Spleen (tissue), 11 donors: ENCODE results near the gene KIF6. TPM values are rescaled to one million over a fixed set of nuclear protein-coding genes. Genes with fewer than 3 reads are reported as not detected.

ENCODE experiments used
- DNase-seq: peaks from one replicate; pipeline ENCODE4 v3.0.0-alpha.2; 2020
- H3K27ac ChIP-seq, 8 donors: fragments of 200-600 bp; sonication (generic) in 7 of 8; 1 replicate in 4 of 8; 2 replicates in 4 of 8; pipeline versions ENCODE4 v1.5.0 to v1.8.0; 2016 to 2021; ENCODE audit warnings: inconsistent platforms in 4 of 8, mild to moderate bottlenecking in 4 of 8, moderate library complexity in 1 of 8
- H3K27me3 ChIP-seq, 7 donors: fragments of 200-600 bp; sonication (generic) in 6 of 7; replicated peaks in 1 of 7; 1 replicate in 4 of 7; 2 replicates in 3 of 7; pipeline versions ENCODE4 v1.5.0 to v1.8.0; 2016 to 2021; ENCODE audit warnings: inconsistent platforms in 3 of 7, mild to moderate bottlenecking in 1 of 7
- H3K36me3 ChIP-seq, 6 donors: fragments of 200-600 bp; sonication (generic) in 5 of 6; 1 replicate in 4 of 6; 2 replicates in 2 of 6; pipeline versions ENCODE4 v1.5.0 to v1.8.0; 2016 to 2021; ENCODE audit warnings: inconsistent platforms in 2 of 6
- H3K4me1 ChIP-seq, 6 donors: fragments of 200-600 bp; sonication (generic) in 5 of 6; 1 replicate in 3 of 6; 2 replicates in 3 of 6; pipeline versions ENCODE4 v1.5.0 to v1.8.0; 2016 to 2021; ENCODE audit warnings: inconsistent platforms in 3 of 6
- H3K4me3 ChIP-seq, 8 donors: fragments of 200-600 bp; sonication (generic) in 7 of 8; 1 replicate in 4 of 8; 2 replicates in 4 of 8; pipeline versions ENCODE4 v1.5.0 to v1.8.0; 2016 to 2021; ENCODE audit warnings: inconsistent platforms in 4 of 8, mild to moderate bottlenecking in 4 of 8, moderate library complexity in 2 of 8
- H3K9me3 ChIP-seq, 8 donors: fragments of 200-600 bp; sonication (generic) in 7 of 8; 1 replicate in 4 of 8; 2 replicates in 4 of 8; pipeline versions ENCODE4 v1.5.0 to v1.8.0; 2016 to 2021; ENCODE audit warnings: inconsistent platforms in 4 of 8
- CTCF ChIP-seq, 11 experiments: fragments of 200-600 bp in 7 of 11; fragments of 450-650 bp in 4 of 11; sonication (generic) in 4 of 11; IDR thresholded peaks in 8 of 11; conservative IDR thresholded peaks in 3 of 11; 1 replicate in 7 of 11; 2 replicates in 4 of 11; pipeline versions ENCODE4 v1.4.0 to v1.8.0; 2016 to 2021; ENCODE audit warnings: antibody characterized with exemption in 11 of 11, inconsistent platforms in 4 of 11, mild to moderate bottlenecking in 1 of 11
- POLR2A ChIP-seq, 3 donors: fragments of 450-650 bp; IDR thresholded peaks; one replicate each; pipeline ENCODE4 v1.5.1; 2017; ENCODE audit warnings: antibody characterized with exemption in 3 of 3, mild to moderate bottlenecking in 1 of 3
- POLR2AphosphoS5 ChIP-seq, 3 donors: sonication (generic); formaldehyde crosslinking; IDR thresholded peaks; one replicate each; pipeline ENCODE4 v1.5.1; 2017; ENCODE audit warnings: antibody characterized with exemption in 3 of 3
- WGBS, 5 donors: extraction: QIAGEN DNeasy Blood & Tissue Kit in 3 of 5; methylation state at CpG; one replicate each; pipeline versions ENCODE4 v1.1.5 to v1.1.7; 2013 to 2018; 5-methylcytosine and 5-hydroxymethylcytosine counted together
- intact Hi-C: fragments of 100-400 bp; cut with DNase I; formaldehyde crosslinking; loops from one replicate; pipeline ENCODE4 v1.15.0; 2023; ENCODE audit warnings: low total_unique reads
- polyA plus RNA-seq, 3 donors: library from polyadenylated mRNA; stranded (reverse); fragments of 200-250 nt; gene quantifications; one replicate each; pipeline ENCODE4 v1.2.1, GENCODE V29; 2013
- total RNA-seq, 7 donors: library from RNA; depleted of rRNA in 3 of 7; stranded (reverse); fragments of >200 nt in 3 of 7; fragmentation: NEBNext Ultra II Directional in 4 of 7; extraction: Animal tissue kit (Norgen Biotek cat#: 25700) in 4 of 7; gene quantifications; one replicate each; pipeline versions ENCODE4 v1.1.0 to v1.2.1, GENCODE V29; 2016 to 2021
- donor health status: healthy with polysubstance abuse.
- donor health status: DM: no; HTN: no; CAD: no; lungs with moderate emphysema.
- donor health status: DM: no; HTN: no; CAD: no.
- donor health status: Bipolar disorder and iron deficiency.
- donor health status: healthy.
- donor health status: DM: no; HTN: no; CAD: no.
- donor health status: DM: yes; HTN: yes; CAD: no.

The KIF6 gene
- total and polyA plus RNA-seq, 10 donors, result 0.10 to 0.75 (median 0.24) TPM; not detected in 3

GRCh38 chr6:39577446-39578165 is 147.6 kb downstream of the KIF6 start:
- Histone ChIP-seq H3K27me3 (no peaks in the 10 kb centered on the region), H3K4me1 (no peaks in the 10 kb centered on the region), H3K4me3 (no peak overlapping the region), H3K36me3 (no peaks in the 10 kb centered on the region), H3K9me3 (peaks cover 0 to 8% (median 0%) of the 10 kb centered on the region in 8 donors), H3K27ac (no peak overlapping the region)
- 85 to 88% (median 87%) methylated on average over 6 of the region's 6 CpGs for WGBS, 5 donors
- intact Hi-C loops, result no loop called here
- TF ChIP-seq POLR2AphosphoS5 (IDR thresholded peaks at IDR 0.05), result no peak
- no peak for TF ChIP-seq CTCF (IDR thresholded peaks at IDR 0.05 in 8 of 11, conservative IDR thresholded peaks at IDR 0.05 in 3 of 11)
- no peak for TF ChIP-seq POLR2A (IDR thresholded peaks at IDR 0.05)
- no peak for DNase-seq

GRCh38 chr6:39576556-39577303 is 148.5 kb downstream of the KIF6 start:
- WGBS, 5 donors, result 70 to 89% (median 77%) methylated on average over 4 of the region's 4 CpGs
- H3K27me3 ChIP-seq, result no peaks in the 10 kb centered on the region
- H3K9me3 ChIP-seq, result peaks cover 0 to 8% (median 0%) of the 10 kb centered on the region in 8 donors
- no peak overlapping the region for H3K4me3 ChIP-seq
- H3K36me3 ChIP-seq, result no peaks in the 10 kb centered on the region
- intact Hi-C loops, result no loop called here
- TF ChIP-seq POLR2AphosphoS5 (IDR thresholded peaks at IDR 0.05) (no peak), POLR2A (IDR thresholded peaks at IDR 0.05) (no peak), CTCF (IDR thresholded peaks at IDR 0.05 in 8 of 11, conservative IDR thresholded peaks at IDR 0.05 in 3 of 11) (no peak)
- DNase-seq, result no peak
- no peak overlapping the region for H3K27ac ChIP-seq
- no peaks in the 10 kb centered on the region for H3K4me1 ChIP-seq

- no peaks in the 10 kb centered on the region for H3K27me3 ChIP-seq
- no peak overlapping the region for H3K27ac ChIP-seq
- H3K4me3 ChIP-seq, result no peak overlapping the region
- peaks cover 0 to 8% (median 0%) of the 10 kb centered on the region in 8 donors for H3K9me3 ChIP-seq
- H3K36me3 ChIP-seq, result no peaks in the 10 kb centered on the region
- intact Hi-C loops, result no loop called here
- TF ChIP-seq POLR2A (IDR thresholded peaks at IDR 0.05), result no peak
- DNase-seq, result no peak
- WGBS, 5 donors, result 77 to 92% (median 81%) methylated on average over 7 of the region's 7 CpGs
- no peaks in the 10 kb centered on the region for H3K4me1 ChIP-seq
Measured at GRCh38 chr6:39574991-39575390, 150.2 kb downstream of the KIF6 start.

GRCh38 chr6:39573541-39573940 is 151.7 kb downstream of the KIF6 start:
- Histone ChIP-seq H3K27me3 (no peaks in the 10 kb centered on the region), H3K27ac (no peak overlapping the region), H3K36me3 (no peaks in the 10 kb centered on the region), H3K4me1 (no peaks in the 10 kb centered on the region), H3K9me3 (peaks cover 0 to 8% (median 0%) of the 10 kb centered on the region in 8 donors), H3K4me3 (no peak overlapping the region)
- no peak for DNase-seq
- intact Hi-C loops, result no loop called here
- TF ChIP-seq POLR2AphosphoS5 (IDR thresholded peaks at IDR 0.05) (no peak), CTCF (IDR thresholded peaks at IDR 0.05 in 8 of 11, conservative IDR thresholded peaks at IDR 0.05 in 3 of 11) (no peak)
- 65 to 76% (median 72%) methylated on average over 3 of the region's 3 CpGs for WGBS, 5 donors
